Measurements from ENCODE around the gene URB1.

DNA sequence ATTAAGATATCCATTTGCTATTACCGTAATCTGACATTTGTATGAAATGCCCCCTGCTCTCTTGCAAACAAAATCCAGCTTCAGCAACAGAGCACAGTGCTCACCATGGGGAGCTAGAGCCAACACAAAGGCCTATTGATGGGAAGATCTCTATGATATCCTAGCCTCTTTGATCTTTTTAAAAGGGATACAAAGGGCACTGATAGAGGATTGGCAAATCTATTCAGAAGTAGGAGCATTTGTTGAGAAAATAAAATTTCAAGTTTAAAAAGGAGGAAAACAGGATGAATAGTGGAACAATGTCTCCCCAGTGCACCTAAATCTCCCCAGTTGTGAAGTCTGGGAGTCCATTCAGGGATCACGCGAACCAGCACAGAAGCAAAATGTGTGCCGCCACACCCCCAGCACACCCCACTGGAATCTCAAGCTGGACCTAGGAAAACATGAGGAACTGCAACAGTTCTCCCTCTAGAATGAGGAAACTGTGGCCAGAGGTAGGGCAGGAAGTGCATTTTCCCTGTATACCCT is 62.0 kb downstream of the URB1 start:
- TF ChIP-seq POLR2AphosphoS5 (IDR thresholded peaks at IDR 0.05) (no peak), CTCF (IDR thresholded peaks at IDR 0.05) (no peak), POLR2A (IDR thresholded peaks at IDR 0.05) (no peak)
